Measurements from ENCODE around the gene PPP2R5D. TPM values are rescaled to one million over a fixed set of nuclear protein-coding genes. Genes with fewer than 3 reads are reported as not detected.

PPP2R5D gene
- total and polyA plus RNA-seq, 7 donors = 26.7 to 41.5 (median 35.5) TPM

DNA sequence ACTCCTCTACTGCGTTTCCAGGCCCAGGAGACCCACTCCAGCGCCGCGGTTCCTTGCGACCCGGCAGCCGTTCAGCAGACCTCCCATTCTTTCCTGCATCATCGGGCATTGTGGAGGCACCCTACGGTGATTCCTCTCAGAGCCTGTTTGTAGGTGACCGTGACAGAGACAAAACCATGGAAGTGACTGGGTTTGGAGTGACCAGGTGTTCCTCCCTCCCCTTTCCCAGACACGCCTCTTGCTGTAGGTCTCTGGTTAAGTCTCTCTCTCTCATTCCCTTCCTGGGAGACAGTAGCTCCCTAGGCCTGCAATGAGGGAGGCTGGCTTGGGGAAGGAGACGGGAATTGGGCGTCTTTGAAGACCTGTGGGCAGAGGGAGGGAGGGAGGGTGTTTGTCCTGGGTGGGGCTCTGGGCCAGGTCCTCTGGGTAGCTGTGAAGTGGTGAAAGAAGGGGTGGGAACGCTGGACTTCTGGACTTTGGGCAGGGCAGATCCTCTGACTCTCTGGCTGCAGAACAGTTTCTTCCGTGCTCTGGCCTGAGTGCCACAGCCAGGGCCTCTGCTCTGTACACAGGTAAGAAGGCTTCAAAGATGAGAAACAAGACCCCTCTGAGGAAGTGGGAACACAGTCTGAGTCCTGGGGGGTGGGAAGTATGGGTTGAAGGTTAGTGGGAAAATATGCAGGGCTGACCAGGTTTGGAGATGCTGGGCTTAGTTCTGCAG is 75.8 kb downstream of the PPP2R5D start:
- no peak for DNase-seq
- Histone ChIP-seq H3K4me1 (peaks cover 0 to 34% (median 21%) of the 10 kb centered on the region in 4 donors), H3K4me3 (peak overlapping the region; percentile 74 to 97 (median 87)), H3K27ac (peak overlapping the region; percentile 84 to 93 (median 90)), H3K9me3 (no peaks in the 10 kb centered on the region), H3K27me3 (no peaks in the 10 kb centered on the region), H3K36me3 (peaks cover 8 to 52% (median 12%) of the 10 kb centered on the region in 4 donors)
- intact Hi-C loops (cut with DNase I) = no loop called here
- TF ChIP-seq POLR2AphosphoS5 (IDR thresholded peaks at IDR 0.05) = no peak
- TF ChIP-seq EP300 (IDR thresholded peaks at IDR 0.05) = no peak
- peak in 1 of 2 donors; percentile 55 for TF ChIP-seq POLR2A (IDR thresholded peaks at IDR 0.05)
- TF ChIP-seq, protein P1, sequence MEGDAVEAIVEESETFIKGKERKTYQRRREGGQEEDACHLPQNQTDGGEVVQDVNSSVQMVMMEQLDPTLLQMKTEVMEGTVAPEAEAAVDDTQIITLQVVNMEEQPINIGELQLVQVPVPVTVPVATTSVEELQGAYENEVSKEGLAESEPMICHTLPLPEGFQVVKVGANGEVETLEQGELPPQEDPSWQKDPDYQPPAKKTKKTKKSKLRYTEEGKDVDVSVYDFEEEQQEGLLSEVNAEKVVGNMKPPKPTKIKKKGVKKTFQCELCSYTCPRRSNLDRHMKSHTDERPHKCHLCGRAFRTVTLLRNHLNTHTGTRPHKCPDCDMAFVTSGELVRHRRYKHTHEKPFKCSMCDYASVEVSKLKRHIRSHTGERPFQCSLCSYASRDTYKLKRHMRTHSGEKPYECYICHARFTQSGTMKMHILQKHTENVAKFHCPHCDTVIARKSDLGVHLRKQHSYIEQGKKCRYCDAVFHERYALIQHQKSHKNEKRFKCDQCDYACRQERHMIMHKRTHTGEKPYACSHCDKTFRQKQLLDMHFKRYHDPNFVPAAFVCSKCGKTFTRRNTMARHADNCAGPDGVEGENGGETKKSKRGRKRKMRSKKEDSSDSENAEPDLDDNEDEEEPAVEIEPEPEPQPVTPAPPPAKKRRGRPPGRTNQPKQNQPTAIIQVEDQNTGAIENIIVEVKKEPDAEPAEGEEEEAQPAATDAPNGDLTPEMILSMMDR (IDR thresholded peaks at IDR 0.05) = no peak
- WGBS, 2 donors = 4 to 14% methylated on average over 15 of the region's 15 CpGs

DNA sequence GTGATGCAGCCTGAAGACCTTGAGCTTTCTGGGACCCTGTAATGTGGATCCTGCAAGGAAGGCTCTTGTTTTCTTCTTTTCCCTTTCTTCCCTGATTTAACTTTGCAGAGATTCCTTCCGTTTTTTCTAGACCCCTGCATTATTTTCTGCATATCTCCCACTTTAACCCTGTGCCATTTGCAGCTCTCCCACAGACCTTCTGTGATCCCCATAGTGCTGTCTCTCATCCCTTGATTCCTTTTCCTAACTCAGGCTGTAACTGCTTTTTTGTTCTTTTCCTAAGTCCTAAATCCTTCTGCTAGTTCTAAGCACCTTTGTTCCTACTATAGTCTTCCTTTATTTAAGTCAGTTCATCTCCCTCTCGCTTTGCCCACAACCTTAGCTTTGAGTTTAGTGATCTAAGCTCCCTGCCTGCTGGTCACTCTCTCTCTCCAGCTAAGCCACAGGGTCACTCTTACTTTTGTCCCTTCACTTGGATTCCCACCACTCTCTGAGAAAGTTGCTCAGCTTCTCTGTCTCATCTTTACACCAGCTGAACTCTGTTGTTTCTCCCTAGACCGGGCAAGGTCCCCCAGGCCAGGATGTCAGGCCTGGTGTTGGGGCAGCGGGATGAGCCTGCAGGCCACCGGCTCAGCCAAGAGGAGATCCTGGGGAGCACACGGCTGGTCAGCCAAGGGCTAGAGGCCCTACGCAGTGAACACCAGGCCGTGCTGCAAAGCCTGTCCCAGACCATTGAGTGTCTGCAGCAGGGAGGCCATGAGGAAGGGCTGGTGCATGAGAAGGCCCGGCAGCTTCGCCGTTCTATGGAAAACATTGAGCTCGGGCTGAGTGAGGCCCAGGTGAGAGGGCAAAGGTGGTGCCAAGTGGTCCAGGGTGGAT is 76.6 kb downstream of the PPP2R5D start:
- H3K4me3 ChIP-seq = peak overlapping the region in 3 of 4 donors; percentile 81 to 97 (median 93)
- TF ChIP-seq POLR2A (IDR thresholded peaks at IDR 0.05) (no peak), EP300 (IDR thresholded peaks at IDR 0.05) (no peak), POLR2AphosphoS5 (IDR thresholded peaks at IDR 0.05) (no peak)
- TF ChIP-seq, protein P1 (IDR thresholded peaks at IDR 0.05) = no peak
- H3K9me3 ChIP-seq = no peaks in the 10 kb centered on the region
- DNase-seq = no peak
- intact Hi-C loops (cut with DNase I) = no loop called here
- H3K4me1 ChIP-seq = peaks cover 0 to 34% (median 21%) of the 10 kb centered on the region in 4 donors
- H3K27ac ChIP-seq = peak overlapping the region in 2 of 4 donors; percentile 90 to 93
- WGBS, 2 donors = 24 to 75% methylated on average over 12 of the region's 12 CpGs
- H3K27me3 ChIP-seq = no peaks in the 10 kb centered on the region
- peaks cover 8 to 52% (median 16%) of the 10 kb centered on the region in 4 donors for H3K36me3 ChIP-seq

DNA sequence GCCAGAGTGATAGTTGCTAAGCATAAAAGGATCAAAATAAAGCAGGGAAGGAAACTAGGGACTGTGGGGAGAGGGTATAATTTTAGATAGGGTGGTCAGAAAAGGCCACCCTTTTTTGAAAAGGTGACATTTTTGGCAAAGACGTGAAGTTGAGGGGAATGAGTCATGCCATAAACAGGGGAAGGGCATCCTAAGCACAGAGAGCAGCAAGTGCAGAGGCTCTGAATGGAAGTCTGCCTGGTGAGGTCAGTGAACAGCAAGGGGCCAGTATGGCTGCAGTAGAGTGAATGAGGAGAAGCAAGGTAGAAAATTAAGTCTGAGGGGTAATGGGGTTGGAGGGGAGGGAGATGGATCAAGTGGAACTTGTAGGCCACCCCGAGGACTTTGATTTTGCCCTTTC is 77.5 kb downstream of the PPP2R5D start:
- Histone ChIP-seq H3K9me3 (no peaks in the 10 kb centered on the region), H3K27me3 (no peaks in the 10 kb centered on the region), H3K4me3 (no peak overlapping the region), H3K36me3 (peaks cover 12 to 52% (median 18%) of the 10 kb centered on the region in 4 donors), H3K4me1 (peaks cover 0 to 34% (median 21%) of the 10 kb centered on the region in 4 donors), H3K27ac (no peak overlapping the region)
- WGBS, 2 donors = 55 to 77% methylated on average over 2 of the region's 2 CpGs
- no peak for DNase-seq
- intact Hi-C loops (cut with DNase I) = no loop called here
- TF ChIP-seq EP300 (IDR thresholded peaks at IDR 0.05) (no peak), POLR2A (IDR thresholded peaks at IDR 0.05) (no peak), POLR2AphosphoS5 (IDR thresholded peaks at IDR 0.05) (no peak)
- TF ChIP-seq, protein P1 (IDR thresholded peaks at IDR 0.05) = no peak

Other genes starting within 250 kb of the PPP2R5D start
- 10 to 100 TPM; 16.6 to 39.6 (median 27.7) TPM for gene TBCC, start 238.5 kb upstream of the PPP2R5D start, total RNA-seq
- 10 to 100 TPM; 30.6 to 35.9 (median 35.4) TPM for gene TBCC, start 238.5 kb upstream of the PPP2R5D start, polyA plus RNA-seq
- 10 to 100 TPM; 13.6 to 18.5 (median 17.4) TPM for gene BICRAL, start 202.5 kb upstream of the PPP2R5D start, total RNA-seq
- gene BICRAL, start 202.5 kb upstream of the PPP2R5D start, polyA plus RNA-seq = 1 to 10 TPM; 4.6 to 7.8 (median 4.8) TPM
- gene RPL7L1, start 105.0 kb upstream of the PPP2R5D start, total RNA-seq = 10 to 100 TPM; 67.6 to 79.0 (median 75.7) TPM
- gene RPL7L1, start 105.0 kb upstream of the PPP2R5D start, polyA plus RNA-seq = 10 to 100 TPM; 30.6 to 58.9 (median 38.1) TPM
- gene PTCRA, start 68.5 kb upstream of the PPP2R5D start, total RNA-seq = not detected
- under 1 TPM in 1 of 3 donors, not detected in 2; 0.23 TPM for gene PTCRA, start 68.5 kb upstream of the PPP2R5D start, polyA plus RNA-seq
- gene CNPY3, start 55.1 kb upstream of the PPP2R5D start, total RNA-seq = 10 to 100 TPM; 22.8 to 24.9 (median 24.1) TPM
- gene CNPY3, start 55.1 kb upstream of the PPP2R5D start, polyA plus RNA-seq = 10 to 100 TPM; 11.8 to 37.5 (median 12.6) TPM
- gene GNMT, start 23.8 kb upstream of the PPP2R5D start, total RNA-seq = under 1 TPM in 1 of 4 donors, not detected in 3; 0.54 TPM
- gene GNMT, start 23.8 kb upstream of the PPP2R5D start, polyA plus RNA-seq = under 1 TPM in 1 of 3 donors, not detected in 2; 0.45 TPM
- 10 to 100 TPM; 10.2 to 19.1 (median 18.2) TPM for gene PEX6, start 5.4 kb upstream of the PPP2R5D start, total RNA-seq
- gene PEX6, start 5.4 kb upstream of the PPP2R5D start, polyA plus RNA-seq = 10 to 100 TPM; 12.6 to 21.5 (median 14.0) TPM
- 10 to 100 TPM; 49.0 to 91.5 (median 71.5) TPM for gene MEA1, start 29.4 kb downstream of the PPP2R5D start, total RNA-seq
- 10 to 100 TPM; 59.1 to 93.1 (median 75.1) TPM for gene MEA1, start 29.4 kb downstream of the PPP2R5D start, polyA plus RNA-seq
- gene KLHDC3, start 29.7 kb downstream of the PPP2R5D start, total RNA-seq = 100 to 1,000 TPM in 3 of 4 donors, 10 to 100 TPM in 1; 68.4 to 158 (median 105) TPM
- gene KLHDC3, start 29.7 kb downstream of the PPP2R5D start, polyA plus RNA-seq = 10 to 100 TPM; 64.3 to 69.7 (median 69.1) TPM
- 10 to 100 TPM; 40.5 to 46.6 (median 43.3) TPM for gene RRP36, start 37.1 kb downstream of the PPP2R5D start, total RNA-seq
- 10 to 100 TPM; 24.6 to 50.8 (median 27.3) TPM for gene RRP36, start 37.1 kb downstream of the PPP2R5D start, polyA plus RNA-seq
- gene CUL7, start 69.3 kb downstream of the PPP2R5D start, total RNA-seq = 10 to 100 TPM; 10.3 to 14.4 (median 11.0) TPM
- 1 to 10 TPM; 3.0 to 6.9 (median 3.2) TPM for gene CUL7, start 69.3 kb downstream of the PPP2R5D start, polyA plus RNA-seq
- 10 to 100 TPM; 14.1 to 25.7 (median 18.3) TPM for gene MRPL2, start 74.9 kb downstream of the PPP2R5D start, total RNA-seq
- 10 to 100 TPM; 65.9 to 70.2 (median 68.5) TPM for gene MRPL2, start 74.9 kb downstream of the PPP2R5D start, polyA plus RNA-seq
- gene KLC4, start 75.1 kb downstream of the PPP2R5D start, total RNA-seq = 10 to 100 TPM; 23.2 to 44.9 (median 34.6) TPM
- 100 to 1,000 TPM in 1 of 3 donors, 10 to 100 TPM in 2; 58.4 to 116 (median 84.1) TPM for gene KLC4, start 75.1 kb downstream of the PPP2R5D start, polyA plus RNA-seq
- gene PTK7, start 91.7 kb downstream of the PPP2R5D start, total RNA-seq = 1 to 10 TPM; 4.8 to 9.7 (median 7.7) TPM
- 10 to 100 TPM in 1 of 3 donors, 1 to 10 TPM in 2; 1.2 to 15.6 (median 1.8) TPM for gene PTK7, start 91.7 kb downstream of the PPP2R5D start, polyA plus RNA-seq
- 10 to 100 TPM; 64.2 to 96.9 (median 89.1) TPM for gene SRF, start 186.7 kb downstream of the PPP2R5D start, total RNA-seq
- 10 to 100 TPM; 12.6 to 31.2 (median 13.9) TPM for gene SRF, start 186.7 kb downstream of the PPP2R5D start, polyA plus RNA-seq
- gene CUL9, start 197.6 kb downstream of the PPP2R5D start, total RNA-seq = 10 to 100 TPM; 21.7 to 49.6 (median 31.9) TPM
- 10 to 100 TPM in 2 of 3 donors, 1 to 10 TPM in 1; 5.1 to 32.9 (median 12.6) TPM for gene CUL9, start 197.6 kb downstream of the PPP2R5D start, polyA plus RNA-seq
- gene DNPH1, start 244.9 kb downstream of the PPP2R5D start, total RNA-seq = 10 to 100 TPM; 32.1 to 96.0 (median 90.3) TPM
- 100 to 1,000 TPM; 155 to 188 (median 163) TPM for gene DNPH1, start 244.9 kb downstream of the PPP2R5D start, polyA plus RNA-seq

All from sigmoid colon (tissue), 7 donors.